GM23248 (cell line): Measurements from ENCODE around the gene NOTCH2. TPM values are rescaled to one million over a fixed set of nuclear protein-coding genes. Genes with fewer than 3 reads are reported as not detected.

Experiments
- DNase-seq: peaks from one replicate; pipeline ENCODE4 v3.0.0-alpha.2; 2015
- H2AFZ ChIP-seq: fragments of 200-600 bp; sonication (generic); 2 replicates; pipeline ENCODE4 v1.6.1; 2016; ENCODE audit warnings: antibody characterized with exemption
- H3F3A ChIP-seq: fragments of 200-600 bp; sonication (generic); 2 replicates; pipeline ENCODE4 v1.6.1; 2016; ENCODE audit warnings: mild to moderate bottlenecking, antibody characterized with exemption, mixed run types; ENCODE audit not compliant: insufficient read depth
- H3K27ac ChIP-seq: fragments of 200-600 bp; sonication (generic); 2 replicates; pipeline ENCODE4 v1.5.1; 2016; ENCODE audit warnings: mild to moderate bottlenecking
- H3K27me3 ChIP-seq: fragments of 200-600 bp; sonication (generic); replicated peaks from 2 replicates; pipeline ENCODE4 v1.6.1; 2016; ENCODE audit warnings: mild to moderate bottlenecking; ENCODE audit not compliant: insufficient read depth
- H3K36me3 ChIP-seq: fragments of 200-600 bp; sonication (generic); 2 replicates; pipeline ENCODE4 v1.6.1; 2016; ENCODE audit warnings: low read depth, mild to moderate bottlenecking
- H3K4me1 ChIP-seq: fragments of 200-600 bp; sonication (generic); 2 replicates; pipeline ENCODE4 v1.6.1; 2016; ENCODE audit warnings: mild to moderate bottlenecking; ENCODE audit not compliant: insufficient read depth
- H3K4me2 ChIP-seq: fragments of 200-600 bp; sonication (generic); one replicate; pipeline ENCODE4 v1.6.1; 2016; ENCODE audit warnings: mild to moderate bottlenecking; ENCODE audit not compliant: unreplicated experiment
- H3K4me3 ChIP-seq: fragments of 200-600 bp; sonication (generic); 2 replicates; pipeline ENCODE4 v1.5.1; 2016; ENCODE audit warnings: mild to moderate bottlenecking
- H3K79me2 ChIP-seq: fragments of 200-600 bp; sonication (generic); 2 replicates; pipeline ENCODE4 v1.6.1; 2016; ENCODE audit warnings: mild to moderate bottlenecking; ENCODE audit not compliant: insufficient read depth
- H3K9ac ChIP-seq: fragments of 200-600 bp; sonication (generic); 2 replicates; pipeline ENCODE4 v1.6.1; 2016; ENCODE audit warnings: mild to moderate bottlenecking
- H3K9me2 ChIP-seq: fragments of 200-600 bp; sonication (generic); 2 replicates; pipeline ENCODE4 v1.6.1; 2016; ENCODE audit warnings: mixed run types, mild to moderate bottlenecking, moderate library complexity; ENCODE audit not compliant: insufficient read depth
- H3K9me3 ChIP-seq: fragments of 200-600 bp; sonication (generic); one replicate; pipeline ENCODE4 v1.6.1; 2017; ENCODE audit warnings: low read depth
- H4K20me1 ChIP-seq: fragments of 200-600 bp; sonication (generic); 2 replicates; pipeline ENCODE4 v1.6.0; 2016; ENCODE audit not compliant: insufficient read depth
- EZH2 ChIP-seq: fragments of 200-600 bp; sonication (generic); IDR thresholded peaks from 2 replicates; pipeline ENCODE4 v1.6.1; 2018; ENCODE audit warnings: antibody characterized with exemption, mild to moderate bottlenecking; ENCODE audit not compliant: insufficient read depth, poor library complexity, severe bottlenecking
- EZH2phosphoT487 ChIP-seq: fragments of 200-600 bp; sonication (generic); IDR thresholded peaks from 2 replicates; pipeline ENCODE4 v1.6.1; 2018; ENCODE audit warnings: antibody characterized with exemption, moderate library complexity, mild to moderate bottlenecking, low read depth; ENCODE audit not compliant: insufficient read depth
- WGBS, 2 experiments: methylation state at CpG; one replicate each; pipeline ENCODE4 v1.1.6; 2015 to 2017; ENCODE audit warnings: low lambda C conversion rate in 2 of 2, low coverage in 1 of 2; ENCODE audit errors: missing lambda C conversion rate in 2 of 2; 5-methylcytosine and 5-hydroxymethylcytosine counted together
- in situ Hi-C: fragments of 300-500 bp; cut with MboI; formaldehyde crosslinking; loops from 2 replicates; pipeline ENCODE4 v1.15.0; 2020
- polyA plus RNA-seq: library from polyadenylated mRNA; unstranded; fragments of >200 nt; fragmentation: Nextera tagmentation; extraction: Ambion mirVana; gene quantifications from 2 replicates; pipeline ENCODE4 v1.2.1, GENCODE V29; 2016
- total RNA-seq: library from RNA; depleted of rRNA; stranded (reverse); fragments of >200 nt; shearing (Covaris generic); gene quantifications from 2 replicates; pipeline ENCODE4 v1.2.3, GENCODE V29; 2014

Gene NOTCH2
- total and polyA plus RNA-seq, 2 experiments from 2014 or later = 45.2 to 136 TPM

- H3K9ac ChIP-seq = no peak overlapping the region
- no peak for DNase-seq
- in situ Hi-C loops = no loop called here
- 94 to 96% methylated on average over 4 of the region's 4 CpGs for WGBS, 2 experiments
- H4K20me1 ChIP-seq = no peaks in the 10 kb centered on the region
- no peaks in the 10 kb centered on the region for H3K9me3 ChIP-seq
- H3K27ac ChIP-seq = no peak overlapping the region
- peaks cover 55% of the 10 kb centered on the region; the same call in 1 of the 2 replicates for H3K36me3 ChIP-seq
- no peaks in the 10 kb centered on the region for H3K9me2 ChIP-seq
- no peak overlapping the region for H3K4me2 ChIP-seq
- TF ChIP-seq EZH2phosphoT487 = no peak
- no peak for TF ChIP-seq EZH2
- no peak overlapping the region for H3K4me3 ChIP-seq
- peaks cover 12% of the 10 kb centered on the region for H3K4me1 ChIP-seq
- no peak overlapping the region for H2AFZ ChIP-seq
- peaks cover 27% of the 10 kb centered on the region for H3F3A ChIP-seq
- peaks cover 83% of the 10 kb centered on the region for H3K79me2 ChIP-seq
- no peaks in the 10 kb centered on the region for H3K27me3 ChIP-seq
These were observed 128.1 kb downstream of the NOTCH2 start for GRCh38 chr1:119941392-119941791.

DNA sequence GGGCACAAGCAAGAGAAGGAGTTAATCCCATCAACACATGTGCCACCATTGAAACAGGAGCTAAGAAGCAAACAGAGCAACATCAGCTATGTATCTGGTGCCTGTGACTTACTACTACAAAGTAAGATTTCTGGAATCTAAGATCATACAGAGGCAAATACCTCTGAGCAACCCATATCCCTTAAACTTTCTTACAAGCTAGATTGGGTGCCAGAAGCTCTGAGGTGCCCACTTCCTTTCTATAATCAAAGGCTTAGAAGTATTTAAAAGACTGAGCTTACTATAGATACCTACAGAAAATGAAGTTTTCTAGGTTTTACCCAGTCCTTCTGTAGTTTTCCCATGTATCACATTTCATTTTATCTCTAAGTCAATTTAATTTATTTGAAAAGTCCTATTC lies 128.8 kb downstream of the NOTCH2 start:
- H3K4me2 ChIP-seq = no peak overlapping the region
- H3K27me3 ChIP-seq = no peaks in the 10 kb centered on the region
- H3K27ac ChIP-seq = no peak overlapping the region
- no peaks in the 10 kb centered on the region for H3K9me2 ChIP-seq
- peaks cover 20% of the 10 kb centered on the region for H3F3A ChIP-seq
- peaks cover 5% of the 10 kb centered on the region for H3K4me1 ChIP-seq
- TF ChIP-seq EZH2 (no peak), EZH2phosphoT487 (no peak)
- H3K9me3 ChIP-seq = no peaks in the 10 kb centered on the region
- no peak overlapping the region for H3K4me3 ChIP-seq
- no peaks in the 10 kb centered on the region for H4K20me1 ChIP-seq
- H2AFZ ChIP-seq = no peak overlapping the region
- in situ Hi-C loops = no loop called here
- H3K9ac ChIP-seq = no peak overlapping the region
- peaks cover 62% of the 10 kb centered on the region; the same call in 1 of the 2 replicates for H3K36me3 ChIP-seq
- peaks cover 79% of the 10 kb centered on the region for H3K79me2 ChIP-seq
- no peak for DNase-seq

DNA sequence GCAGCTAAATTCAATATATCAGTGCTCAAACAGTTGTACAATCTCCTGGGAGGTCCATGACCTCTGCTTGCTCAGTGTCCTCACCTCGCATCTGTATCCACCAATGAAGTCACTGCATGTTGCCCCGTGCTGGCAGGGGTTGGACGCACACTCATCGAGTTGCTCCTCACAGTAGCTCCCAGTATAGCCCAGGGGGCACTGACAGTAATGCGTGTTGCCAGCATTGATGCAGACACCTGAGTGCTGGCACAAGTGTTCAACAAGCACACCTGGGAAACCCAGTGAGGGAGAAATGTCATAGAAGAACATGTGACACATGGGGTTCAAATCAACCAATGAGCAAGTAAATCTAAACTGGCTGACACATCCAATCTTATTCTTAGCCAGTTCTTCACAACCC lies 132.3 kb downstream of the NOTCH2 start:
- TF ChIP-seq EZH2phosphoT487 = no peak
- no peak for TF ChIP-seq EZH2
- Histone ChIP-seq H4K20me1 (no peaks in the 10 kb centered on the region), H3K36me3 (peaks cover 85% of the 10 kb centered on the region)

GRCh38 chr1:119935915-119936314 lies 133.5 kb downstream of the NOTCH2 start:
- no peak overlapping the region for H3K4me3 ChIP-seq
- H3K9me3 ChIP-seq = no peaks in the 10 kb centered on the region
- no peaks in the 10 kb centered on the region for H3K4me1 ChIP-seq
- H3K27me3 ChIP-seq = no peaks in the 10 kb centered on the region
- H3K4me2 ChIP-seq = no peak overlapping the region
- peaks cover 74% of the 10 kb centered on the region for H3K36me3 ChIP-seq
- H3F3A ChIP-seq = peaks cover 14% of the 10 kb centered on the region; the same call in 1 of the 2 replicates
- H3K9me2 ChIP-seq = no peaks in the 10 kb centered on the region
- no peaks in the 10 kb centered on the region for H4K20me1 ChIP-seq
- H3K79me2 ChIP-seq = peaks cover 51% of the 10 kb centered on the region
- H2AFZ ChIP-seq = no peak overlapping the region
- no peak overlapping the region for H3K27ac ChIP-seq
- in situ Hi-C loops = no loop called here
- no peak overlapping the region for H3K9ac ChIP-seq
- TF ChIP-seq EZH2 (no peak), EZH2phosphoT487 (no peak)
- 97 to 100% methylated on average over 2 of the region's 2 CpGs for WGBS, 2 experiments
- no peak for DNase-seq

More for the DNA sequence above, 132.3 kb downstream of the NOTCH2 start:
- Histone ChIP-seq H3K27ac (no peak overlapping the region), H3K27me3 (no peaks in the 10 kb centered on the region), H3K9me2 (no peaks in the 10 kb centered on the region), H3K9ac (no peak overlapping the region), H3K4me1 (no peaks in the 10 kb centered on the region), H3K9me3 (no peaks in the 10 kb centered on the region), H3F3A (peaks cover 14% of the 10 kb centered on the region; the same call in 1 of the 2 replicates), H3K4me3 (no peak overlapping the region), H3K4me2 (no peak overlapping the region), H3K79me2 (peaks cover 62% of the 10 kb centered on the region), H2AFZ (no peak overlapping the region)
- in situ Hi-C loops = no loop called here
- WGBS, 2 experiments = 96 to 98% methylated on average over 5 of the region's 5 CpGs
- no peak for DNase-seq

- Histone ChIP-seq H4K20me1 (no peaks in the 10 kb centered on the region), H3K36me3 (peaks cover 70% of the 10 kb centered on the region), H3K27me3 (no peaks in the 10 kb centered on the region), H3K9ac (no peak overlapping the region), H3K9me2 (no peaks in the 10 kb centered on the region), H3K4me1 (no peaks in the 10 kb centered on the region), H3K9me3 (no peaks in the 10 kb centered on the region), H3K4me3 (no peak overlapping the region), H3F3A (peaks cover 14% of the 10 kb centered on the region; the same call in 1 of the 2 replicates), H3K4me2 (no peak overlapping the region), H2AFZ (no peak overlapping the region), H3K27ac (no peak overlapping the region), H3K79me2 (peaks cover 45% of the 10 kb centered on the region)
- in situ Hi-C loops = no loop called here
- no peak for DNase-seq
- TF ChIP-seq EZH2 (no peak), EZH2phosphoT487 (no peak)
- 91 to 100% methylated on average over 1 of the region's 1 CpG for WGBS, 2 experiments
These were observed 134.1 kb downstream of the NOTCH2 start for GRCh38 chr1:119935373-119935772.
